BJ (cell line): ENCODE results near the gene TNNI2. TPM values are rescaled to one million over a fixed set of nuclear protein-coding genes. Genes with fewer than 3 reads are reported as not detected.
A peak's percentile ranks its signal among the peaks of the same experiment; 100 is the strongest.

ENCODE experiments used
- CTCF ChIA-PET: fragments of 350-600 bp; formaldehyde crosslinking; extraction: SDS; loops from one replicate; lab custom pipeline; 2021; ENCODE audit warnings: antibody characterized with exemption, inconsistent platforms; lab: Yijun Ruan, JAX
- POLR2A ChIA-PET: fragments of 300-600 bp; sonication (Branson Sonifier 250); formaldehyde crosslinking; extraction: SDS; loops from one replicate; lab custom pipeline; 2021; ENCODE audit warnings: antibody characterized with exemption; lab: Charles Lee
- DNase-seq: peaks from one replicate; pipeline ENCODE4 v3.0.0-alpha.2; 2011; ENCODE audit warnings: low read depth
- H3K27me3 ChIP-seq: 2 replicates; pipeline ENCODE4 v1.6.0; 2011; ENCODE audit warnings: low read length; ENCODE audit not compliant: control insufficient read depth, insufficient read depth
- H3K36me3 ChIP-seq: 2 replicates; pipeline ENCODE4 v1.5.1; 2011; ENCODE audit warnings: low read length; ENCODE audit not compliant: control insufficient read depth, insufficient read depth
- H3K4me3 ChIP-seq: 2 replicates; pipeline ENCODE4 v1.5.1; 2011; ENCODE audit warnings: low read depth, mild to moderate bottlenecking, control low read depth, low read length
- polyA plus RNA-seq: library from polyadenylated mRNA; depleted of rRNA; stranded (reverse); fragments of >200 nt; gene quantifications from 2 replicates; pipeline ENCODE4 v1.2.3, GENCODE V29; 2011
- TF ChIP-seq, protein P1 (sequence below): IDR thresholded peaks from 2 replicates; pipeline ENCODE4 v1.5.1; 2011; ENCODE audit warnings: low read depth, mild to moderate bottlenecking, control low read depth, inconsistent platforms, low read length, moderate library complexity; ENCODE audit not compliant: insufficient read depth

TNNI2 gene
- polyA plus RNA-seq, 1 experiment = not detected

DNA sequence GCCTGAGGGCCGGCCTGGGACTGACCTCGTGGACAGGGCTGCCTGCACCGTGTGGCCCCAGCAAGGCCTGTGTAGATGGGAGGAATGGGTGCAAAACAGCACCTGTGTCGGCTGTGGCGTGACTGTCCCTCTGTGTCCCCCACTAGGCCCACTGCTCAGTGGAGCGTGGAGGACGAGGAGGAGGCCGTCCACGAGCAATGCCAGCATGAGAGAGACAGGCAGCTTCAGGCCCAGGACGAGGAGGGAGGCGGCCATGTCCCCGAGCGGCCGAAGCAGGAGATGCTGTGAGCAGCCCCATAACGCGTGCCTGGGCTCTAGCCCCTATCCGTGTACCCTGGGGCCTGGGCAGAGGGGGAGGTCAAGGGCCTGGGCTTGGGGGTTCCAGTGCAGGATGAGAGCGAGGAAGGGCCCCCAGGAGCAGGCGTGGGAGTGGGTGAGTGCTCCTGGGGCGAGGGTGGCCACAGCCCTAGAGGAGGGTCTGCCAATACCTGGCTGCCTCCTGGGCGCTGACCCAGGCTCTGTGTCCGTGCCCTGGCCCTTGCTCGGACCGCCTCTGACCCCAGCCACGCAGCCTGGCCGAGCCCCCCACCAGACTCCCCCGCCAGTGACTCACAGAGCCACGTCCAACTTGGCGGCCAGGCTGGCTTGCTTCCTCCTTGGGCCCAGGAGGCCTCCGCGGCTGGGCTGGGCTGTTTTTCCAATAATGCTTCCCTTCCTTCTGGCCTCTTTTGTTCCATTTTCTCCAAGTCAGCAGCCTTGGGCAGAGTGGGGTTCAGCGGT lies 41.4 kb downstream of the TNNI2 start:
- Histone ChIP-seq H3K27me3 (no peaks in the 10 kb centered on the region; the same call in none of the 2 replicates), H3K36me3 (no peaks in the 10 kb centered on the region), H3K4me3 (no peak overlapping the region)
- TF ChIP-seq, protein P1, sequence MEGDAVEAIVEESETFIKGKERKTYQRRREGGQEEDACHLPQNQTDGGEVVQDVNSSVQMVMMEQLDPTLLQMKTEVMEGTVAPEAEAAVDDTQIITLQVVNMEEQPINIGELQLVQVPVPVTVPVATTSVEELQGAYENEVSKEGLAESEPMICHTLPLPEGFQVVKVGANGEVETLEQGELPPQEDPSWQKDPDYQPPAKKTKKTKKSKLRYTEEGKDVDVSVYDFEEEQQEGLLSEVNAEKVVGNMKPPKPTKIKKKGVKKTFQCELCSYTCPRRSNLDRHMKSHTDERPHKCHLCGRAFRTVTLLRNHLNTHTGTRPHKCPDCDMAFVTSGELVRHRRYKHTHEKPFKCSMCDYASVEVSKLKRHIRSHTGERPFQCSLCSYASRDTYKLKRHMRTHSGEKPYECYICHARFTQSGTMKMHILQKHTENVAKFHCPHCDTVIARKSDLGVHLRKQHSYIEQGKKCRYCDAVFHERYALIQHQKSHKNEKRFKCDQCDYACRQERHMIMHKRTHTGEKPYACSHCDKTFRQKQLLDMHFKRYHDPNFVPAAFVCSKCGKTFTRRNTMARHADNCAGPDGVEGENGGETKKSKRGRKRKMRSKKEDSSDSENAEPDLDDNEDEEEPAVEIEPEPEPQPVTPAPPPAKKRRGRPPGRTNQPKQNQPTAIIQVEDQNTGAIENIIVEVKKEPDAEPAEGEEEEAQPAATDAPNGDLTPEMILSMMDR = no peak
- no peak for DNase-seq
- CTCF ChIA-PET = interaction anchor here (0.7 to 4.5 kb wide), 4 partner anchors 47 to 273 kb away, joined by 3 to 114 read pairs (median 5); partner anchors contain the start of gene H19
- POLR2A ChIA-PET = no interaction called here

DNA sequence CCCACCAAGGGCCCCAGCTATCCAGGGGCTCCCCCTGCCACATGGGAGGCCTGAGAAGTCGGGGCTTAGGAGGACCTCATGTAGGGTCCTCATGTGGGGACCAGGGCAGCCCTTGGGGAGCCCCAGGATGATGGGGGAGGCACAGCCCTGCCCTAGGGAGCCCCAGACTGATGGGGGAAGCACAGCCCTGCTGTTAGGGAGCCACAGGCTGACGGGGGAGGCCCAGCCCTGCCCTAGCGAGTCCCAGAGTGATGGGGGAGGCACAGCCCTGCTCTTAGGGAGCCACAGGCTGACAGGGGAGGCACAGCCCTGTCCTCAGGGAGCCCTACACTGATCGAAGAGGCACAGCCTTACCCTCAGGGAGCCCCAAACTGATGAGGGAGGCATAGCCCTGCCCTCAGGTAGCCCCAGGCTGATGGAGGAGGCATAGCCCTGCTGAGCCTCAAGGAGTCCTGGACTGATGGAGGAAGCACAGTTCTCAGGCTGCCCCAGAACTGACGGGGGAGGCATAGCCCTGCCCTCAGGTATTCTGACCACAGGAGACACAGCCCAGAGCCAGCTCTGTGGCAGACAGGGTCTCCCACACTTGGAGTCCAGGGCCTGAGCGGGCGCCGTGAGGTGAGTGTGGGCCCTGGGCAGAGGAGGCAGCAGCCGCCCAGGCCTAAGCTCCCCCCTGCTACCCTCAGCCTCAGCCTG lies 42.1 kb downstream of the TNNI2 start:
- CTCF ChIA-PET = interaction anchor here (0.7 to 4.5 kb wide), 11 partner anchors 41 to 272 kb away, joined by 3 to 114 read pairs (median 16); partner anchors contain the start of genes H19 and MRPL23
- POLR2A ChIA-PET = no interaction called here

DNA sequence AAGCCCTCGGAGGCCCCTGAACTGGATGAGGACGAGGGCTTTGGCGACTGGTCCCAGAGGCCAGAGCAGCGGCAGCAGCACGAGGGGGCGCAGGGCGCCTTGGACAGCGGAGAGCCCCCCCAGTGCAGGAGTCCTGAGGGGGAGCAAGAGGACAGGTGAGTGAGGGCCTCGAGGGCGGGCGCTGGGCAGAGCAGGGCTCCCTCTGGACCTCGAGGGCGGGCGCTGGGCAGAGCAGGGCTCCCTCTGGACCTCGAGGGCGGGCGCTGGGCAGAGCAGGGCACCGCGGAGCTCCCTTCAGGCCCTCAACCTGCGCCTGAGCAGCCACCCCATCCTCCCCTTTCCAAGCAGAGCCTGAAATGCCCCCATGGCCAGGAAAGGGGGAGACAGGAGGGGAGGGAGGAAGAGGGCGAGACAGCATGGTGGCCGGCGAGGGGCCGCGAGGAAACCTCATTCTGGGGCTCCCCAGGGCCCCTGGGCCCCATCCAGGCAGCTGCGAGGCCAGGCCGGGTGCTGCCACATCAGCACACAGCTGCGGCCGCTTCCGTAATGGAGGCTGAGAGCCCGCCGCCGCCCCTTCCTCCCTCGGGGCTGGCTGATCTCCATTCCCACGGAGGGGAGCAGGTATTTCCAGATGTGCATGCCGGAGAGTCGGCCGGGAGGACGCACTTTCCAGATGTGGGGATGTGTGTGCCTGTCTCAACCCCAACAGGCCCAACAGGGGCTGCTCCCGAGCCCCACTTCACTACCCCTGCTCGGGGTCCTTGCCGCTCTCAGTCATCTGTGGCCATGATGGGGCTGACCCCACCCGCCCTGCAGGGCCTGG lies 42.9 kb downstream of the TNNI2 start:
- Histone ChIP-seq H3K4me3 (no peak overlapping the region), H3K36me3 (no peaks in the 10 kb centered on the region), H3K27me3 (no peaks in the 10 kb centered on the region; the same call in none of the 2 replicates)
- ChIA-PET POLR2A (no interaction called here), CTCF (interaction anchor here (0.6 to 4.5 kb wide), 41 partner anchors 10 to 271 kb away, joined by 3 to 114 read pairs (median 4); partner anchors contain the start of genes H19, KRTAP5-6, LSP1 and MRPL23)
- TF ChIP-seq, protein P1 = no peak
- DNase-seq = no peak

More for the DNA sequence above, 42.1 kb downstream of the TNNI2 start:
- no peak for DNase-seq
- TF ChIP-seq, protein P1 = no peak
- Histone ChIP-seq H3K36me3 (no peaks in the 10 kb centered on the region), H3K27me3 (no peaks in the 10 kb centered on the region; the same call in none of the 2 replicates), H3K4me3 (no peak overlapping the region)

DNA sequence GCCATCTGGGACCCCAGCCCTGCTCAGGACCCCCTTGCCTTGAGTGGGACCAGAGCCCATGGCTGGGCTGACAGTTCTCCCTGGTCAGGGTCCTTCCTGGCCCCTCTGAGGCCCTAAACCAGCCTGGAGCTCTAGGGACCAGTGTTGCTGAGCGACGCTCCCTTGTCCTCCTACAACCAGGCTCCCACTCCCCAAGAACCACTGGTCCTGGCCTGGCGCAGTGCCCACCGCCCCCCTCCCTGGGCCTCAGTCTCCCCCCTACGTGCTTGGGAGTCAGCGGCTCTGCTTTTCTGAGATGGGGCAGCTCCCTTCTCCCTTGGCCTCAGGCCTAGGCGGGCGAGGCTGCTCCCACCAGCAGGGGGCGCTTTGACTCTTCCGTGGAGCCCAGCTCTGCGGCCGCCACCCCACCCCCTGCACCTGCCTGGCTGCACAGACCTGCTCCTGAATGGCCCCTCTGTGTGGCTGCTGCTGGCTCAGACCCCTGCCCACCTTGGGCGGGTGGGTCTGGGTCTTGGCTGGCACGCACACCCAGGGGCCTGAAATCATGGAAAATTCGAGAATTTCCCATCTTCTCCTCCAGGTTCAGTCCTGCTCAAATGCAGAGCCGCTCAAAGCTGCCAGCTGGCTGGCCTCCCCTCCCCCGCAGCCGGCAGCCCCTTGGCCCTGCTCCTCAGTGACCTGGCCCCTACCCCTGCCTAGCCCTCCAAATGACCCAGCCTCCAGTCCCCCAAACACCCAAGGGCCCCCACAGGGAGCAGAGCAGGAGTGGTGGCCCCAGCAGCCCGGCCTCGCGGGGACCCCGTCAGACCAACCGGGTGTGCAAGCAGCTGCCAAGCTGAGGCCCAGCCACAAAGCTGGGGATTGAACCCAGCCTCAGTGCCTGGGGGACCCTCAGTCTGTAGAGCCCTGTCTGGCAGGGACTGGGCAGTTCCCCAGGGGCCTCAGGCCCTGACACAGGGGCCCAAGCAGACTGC lies 43.8 kb downstream of the TNNI2 start:
- POLR2A ChIA-PET = no interaction called here
- no peak for DNase-seq
- no peaks in the 10 kb centered on the region; the same call in none of the 2 replicates for H3K27me3 ChIP-seq
- CTCF ChIA-PET = interaction anchor here (0.7 to 4.5 kb wide), 41 partner anchors 9 to 270 kb away, joined by 3 to 114 read pairs (median 4); partner anchors contain the start of genes H19, KRTAP5-6, LSP1 and MRPL23
- TF ChIP-seq, protein P1 = peak; percentile 94
- no peaks in the 10 kb centered on the region for H3K36me3 ChIP-seq
- H3K4me3 ChIP-seq = no peak overlapping the region
